ENCODE data around the gene SENP8.

The SENP8 gene

DNA sequence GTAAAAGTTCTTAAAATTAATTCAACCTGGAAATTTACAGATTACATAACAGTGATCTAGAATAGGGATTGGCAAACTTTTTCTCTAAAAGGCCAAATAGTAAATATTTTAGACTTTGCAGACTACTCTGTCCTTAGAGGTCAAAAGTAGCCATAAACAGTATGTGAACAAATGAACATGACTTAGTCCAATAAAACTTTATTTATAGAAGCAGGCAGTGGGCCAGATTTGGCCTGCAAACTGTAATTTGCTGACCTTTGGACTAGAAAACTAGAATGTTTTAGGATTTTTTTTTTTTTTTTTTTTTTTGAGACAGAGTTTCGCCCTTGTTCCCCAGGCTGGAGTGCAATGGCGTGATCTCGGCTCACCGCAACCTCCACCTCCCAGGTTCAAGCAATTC is 12.1 kb downstream of the SENP8 start:
- Histone ChIP-seq H3K4me3 (ENCODE audit: low read depth, low read length) (no peak overlapping the region), H3K36me3 (replicated peaks) (no peaks in the 10 kb centered on the region), H3K27ac (no peak overlapping the region), H3K27me3 (replicated peaks) (no peaks in the 10 kb centered on the region)
- TF ChIP-seq, protein P1, sequence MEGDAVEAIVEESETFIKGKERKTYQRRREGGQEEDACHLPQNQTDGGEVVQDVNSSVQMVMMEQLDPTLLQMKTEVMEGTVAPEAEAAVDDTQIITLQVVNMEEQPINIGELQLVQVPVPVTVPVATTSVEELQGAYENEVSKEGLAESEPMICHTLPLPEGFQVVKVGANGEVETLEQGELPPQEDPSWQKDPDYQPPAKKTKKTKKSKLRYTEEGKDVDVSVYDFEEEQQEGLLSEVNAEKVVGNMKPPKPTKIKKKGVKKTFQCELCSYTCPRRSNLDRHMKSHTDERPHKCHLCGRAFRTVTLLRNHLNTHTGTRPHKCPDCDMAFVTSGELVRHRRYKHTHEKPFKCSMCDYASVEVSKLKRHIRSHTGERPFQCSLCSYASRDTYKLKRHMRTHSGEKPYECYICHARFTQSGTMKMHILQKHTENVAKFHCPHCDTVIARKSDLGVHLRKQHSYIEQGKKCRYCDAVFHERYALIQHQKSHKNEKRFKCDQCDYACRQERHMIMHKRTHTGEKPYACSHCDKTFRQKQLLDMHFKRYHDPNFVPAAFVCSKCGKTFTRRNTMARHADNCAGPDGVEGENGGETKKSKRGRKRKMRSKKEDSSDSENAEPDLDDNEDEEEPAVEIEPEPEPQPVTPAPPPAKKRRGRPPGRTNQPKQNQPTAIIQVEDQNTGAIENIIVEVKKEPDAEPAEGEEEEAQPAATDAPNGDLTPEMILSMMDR (IDR thresholded peaks at IDR 0.05; ENCODE audit: low read depth, low read length, missing control alignments) = no peak
- no peak for DNase-seq
- in situ Hi-C loops (cut with HindIII; ENCODE audit: low pct_ligation_motif_present, low sequenced_read_pairs) = no loop called here

DNA sequence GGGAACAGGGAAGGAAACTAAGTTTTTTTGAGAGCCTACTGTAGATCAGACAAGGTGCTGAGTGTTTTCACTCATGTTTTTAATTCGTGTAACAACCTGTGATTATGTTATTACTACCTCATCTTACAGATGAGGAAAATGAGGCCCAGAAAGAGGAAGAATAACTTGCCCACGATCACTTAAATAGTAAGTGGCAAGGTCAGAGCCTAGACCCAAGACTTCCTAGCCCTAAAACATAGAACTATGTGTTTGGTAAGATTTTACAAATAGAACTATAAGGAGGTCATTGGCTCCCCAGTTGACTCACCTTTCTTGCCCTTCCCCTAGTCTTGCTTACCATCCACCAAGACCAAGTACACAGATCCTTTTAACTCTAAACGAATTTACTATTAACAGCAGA is 13.7 kb downstream of the SENP8 start:
- TF ChIP-seq, protein P1 (IDR thresholded peaks at IDR 0.05; ENCODE audit: low read depth, low read length, missing control alignments) = no peak
- no peaks in the 10 kb centered on the region for H3K36me3 ChIP-seq (replicated peaks)
- DNase-seq = no peak
- H3K4me3 ChIP-seq (ENCODE audit: low read depth, low read length) = no peak overlapping the region
- no peaks in the 10 kb centered on the region for H3K27me3 ChIP-seq (replicated peaks)
- in situ Hi-C loops (cut with HindIII; ENCODE audit: low pct_ligation_motif_present, low sequenced_read_pairs) = no loop called here
- no peak overlapping the region for H3K27ac ChIP-seq

DNA sequence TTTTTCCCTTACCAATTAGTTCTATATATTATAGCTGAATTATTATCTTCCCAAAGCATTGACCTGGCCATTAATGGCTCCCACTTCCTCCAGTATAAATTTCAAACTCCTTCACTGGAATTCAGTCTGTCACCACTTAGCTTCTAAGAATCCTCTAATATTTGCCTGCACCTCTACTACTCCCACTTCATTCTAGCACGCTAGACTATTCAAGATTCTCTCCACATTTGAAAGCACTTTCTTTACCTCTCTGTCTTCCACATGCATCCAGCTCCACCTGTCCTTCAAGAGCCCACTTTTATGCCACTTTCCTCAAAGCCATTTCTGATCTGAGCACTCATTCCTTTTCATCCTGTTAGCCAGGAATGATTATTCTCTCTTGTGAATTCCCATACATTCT is 15.0 kb downstream of the SENP8 start:
- in situ Hi-C loops (cut with HindIII; ENCODE audit: low pct_ligation_motif_present, low sequenced_read_pairs) = no loop called here
- Histone ChIP-seq H3K27ac (no peak overlapping the region), H3K4me3 (ENCODE audit: low read depth, low read length) (no peak overlapping the region), H3K27me3 (replicated peaks) (no peaks in the 10 kb centered on the region), H3K36me3 (replicated peaks) (no peaks in the 10 kb centered on the region)
- TF ChIP-seq, protein P1 (IDR thresholded peaks at IDR 0.05; ENCODE audit: low read depth, low read length, missing control alignments) = no peak
- no peak for DNase-seq

DNA sequence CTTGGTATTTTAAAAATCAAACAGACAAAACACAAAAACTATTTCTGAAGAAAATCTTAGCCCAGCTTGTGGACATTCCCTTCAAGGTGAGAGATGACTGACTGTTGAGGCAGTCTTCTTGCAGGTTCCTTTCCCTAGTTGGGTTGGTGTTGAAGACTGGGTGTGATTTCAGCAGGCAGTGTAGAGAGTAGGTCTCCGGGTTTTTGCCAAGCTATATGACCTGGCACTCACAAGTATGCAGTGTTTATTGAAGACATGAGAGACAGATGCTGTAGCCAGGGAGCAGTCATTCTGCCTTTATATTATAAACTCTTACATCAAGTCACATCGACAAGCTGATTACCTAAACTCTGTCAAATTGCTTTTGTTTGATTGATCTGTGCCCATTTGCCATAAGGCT is 17.5 kb downstream of the SENP8 start:
- in situ Hi-C loops (cut with HindIII; ENCODE audit: low pct_ligation_motif_present, low sequenced_read_pairs) = no loop called here
- Histone ChIP-seq H3K4me3 (ENCODE audit: low read depth, low read length) (no peak overlapping the region), H3K27ac (no peak overlapping the region), H3K27me3 (replicated peaks) (no peaks in the 10 kb centered on the region), H3K36me3 (replicated peaks) (no peaks in the 10 kb centered on the region)
- TF ChIP-seq, protein P1 (IDR thresholded peaks at IDR 0.05; ENCODE audit: low read depth, low read length, missing control alignments) = no peak
- DNase-seq = no peak

DNA sequence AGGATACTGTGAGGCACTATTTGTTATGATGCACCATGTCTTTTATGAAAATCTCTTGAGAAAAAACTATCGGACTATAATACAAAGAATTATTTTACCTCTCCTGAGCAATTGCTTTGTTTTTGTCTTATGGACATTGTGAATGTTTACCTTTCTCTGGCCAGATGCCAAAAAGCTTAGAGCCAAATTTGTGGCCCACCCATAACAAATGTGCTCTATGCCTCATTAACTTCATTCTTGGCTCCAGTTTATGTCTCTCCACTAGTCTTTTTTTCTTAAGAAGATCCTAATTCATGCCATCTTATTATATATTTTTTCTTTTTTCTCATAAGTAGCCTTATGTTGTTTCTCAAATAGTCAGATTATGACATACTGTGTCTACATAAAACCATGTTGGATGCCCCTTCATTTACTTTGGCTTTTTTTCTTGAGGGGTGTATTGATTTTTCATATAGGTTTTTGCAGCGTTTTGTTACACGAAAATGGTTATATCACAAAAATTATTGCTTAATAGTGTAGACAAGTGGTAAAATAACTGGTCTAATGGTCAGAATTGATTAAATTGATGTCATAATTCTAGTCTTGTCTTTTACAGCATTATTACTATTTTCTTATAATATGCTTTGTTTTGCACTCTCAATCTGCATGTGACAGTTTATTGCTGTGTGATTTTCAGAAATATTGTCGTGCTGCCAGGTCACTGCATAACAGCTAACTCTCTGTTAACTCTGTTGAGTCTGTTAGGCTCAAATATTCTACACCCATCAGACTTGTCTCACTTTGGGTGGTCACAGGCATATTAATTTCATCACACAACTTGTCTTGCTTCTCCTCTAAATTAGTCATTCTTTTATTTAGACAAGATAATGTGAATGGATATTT is 18.2 kb downstream of the SENP8 start:
- TF ChIP-seq, protein P1 (IDR thresholded peaks at IDR 0.05; ENCODE audit: low read depth, low read length, missing control alignments) = no peak
- Histone ChIP-seq H3K27ac (no peak overlapping the region), H3K27me3 (replicated peaks) (no peaks in the 10 kb centered on the region), H3K36me3 (replicated peaks) (no peaks in the 10 kb centered on the region), H3K4me3 (ENCODE audit: low read depth, low read length) (no peak overlapping the region)
- in situ Hi-C loops (cut with HindIII; ENCODE audit: low pct_ligation_motif_present, low sequenced_read_pairs) = no loop called here
- no peak for DNase-seq

DNA sequence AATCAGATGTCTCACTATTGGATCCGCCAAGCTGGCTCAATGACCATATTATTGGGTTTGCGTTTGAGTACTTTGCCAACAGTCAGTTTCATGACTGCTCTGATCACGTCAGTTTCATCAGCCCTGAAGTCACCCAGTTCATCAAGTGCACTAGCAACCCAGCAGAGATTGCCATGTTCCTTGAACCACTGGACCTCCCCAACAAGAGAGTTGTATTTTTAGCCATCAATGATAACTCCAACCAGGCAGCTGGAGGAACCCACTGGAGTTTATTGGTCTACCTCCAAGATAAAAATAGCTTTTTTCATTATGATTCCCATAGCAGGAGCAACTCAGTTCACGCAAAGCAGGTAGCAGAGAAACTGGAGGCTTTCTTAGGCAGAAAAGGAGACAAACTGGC is 21.5 kb downstream of the SENP8 start:
- Histone ChIP-seq H3K27me3 (replicated peaks) (no peaks in the 10 kb centered on the region), H3K27ac (no peak overlapping the region), H3K4me3 (ENCODE audit: low read depth, low read length) (no peak overlapping the region), H3K36me3 (replicated peaks) (no peaks in the 10 kb centered on the region)
- TF ChIP-seq, protein P1 (IDR thresholded peaks at IDR 0.05; ENCODE audit: low read depth, low read length, missing control alignments) = no peak
- no peak for DNase-seq
- in situ Hi-C loops (cut with HindIII; ENCODE audit: low pct_ligation_motif_present, low sequenced_read_pairs) = no loop called here

Data from brain microvascular endothelial cell (primary cell).